PFSK-1 (cell line): ENCODE measurements around the gene CDC42BPG.

Experiments
- FOXP2 ChIP-seq: optimal IDR thresholded peaks from 2 replicates; pipeline ENCODE3; 2011; ENCODE audit warnings: borderline replicate concordance, control low read depth, inconsistent platforms; ENCODE audit not compliant: insufficient read depth; ENCODE audit errors: extremely low read length, extremely low read depth
- POLR2AphosphoS5 ChIP-seq: IDR thresholded peaks from 2 replicates; pipeline ENCODE4 v1.6.1; 2012; ENCODE audit warnings: low read depth, mild to moderate bottlenecking, control low read depth, low read length, moderate library complexity
- SIN3A ChIP-seq: IDR thresholded peaks from 2 replicates; pipeline ENCODE4 v1.6.1; 2012; ENCODE audit warnings: mild to moderate bottlenecking, low read length, moderate library complexity, borderline replicate concordance; ENCODE audit not compliant: insufficient read depth
- TAF1 ChIP-seq: IDR thresholded peaks from 2 replicates; pipeline ENCODE4 v1.6.1; 2012; ENCODE audit warnings: low read length, control low read depth, borderline replicate concordance; ENCODE audit not compliant: insufficient read depth
- TF ChIP-seq, protein P1 (sequence below), 2 experiments: IDR thresholded peaks; 2 replicates each; pipeline versions ENCODE4 v1.6.1 to v1.8.0; 2011 to 2012; ENCODE audit warnings: low read depth in 2 of 2, low read length in 2 of 2, control low read depth in 1 of 2, inconsistent platforms in 1 of 2, mild to moderate bottlenecking in 1 of 2, moderate library complexity in 1 of 2; ENCODE audit not compliant: insufficient read depth in 1 of 2

The CDC42BPG gene

DNA sequence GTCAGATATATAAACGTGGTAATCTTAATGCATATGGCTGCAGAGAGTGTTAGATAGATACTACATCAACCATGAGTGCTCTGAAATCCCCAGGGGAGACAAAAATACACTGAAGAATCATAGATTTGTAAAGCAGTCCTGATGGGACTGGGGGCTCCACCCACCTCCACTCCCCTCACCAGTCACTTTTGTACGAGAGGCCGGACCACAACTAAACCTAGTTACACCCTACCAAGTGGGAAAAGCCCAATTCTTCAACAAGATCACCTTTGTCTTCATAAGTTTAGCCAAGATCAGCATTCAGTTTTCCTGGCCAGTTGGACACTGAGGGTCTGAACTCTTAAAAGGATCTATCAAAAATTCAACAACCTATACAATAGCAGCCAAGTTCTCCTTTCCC is 67.6 kb downstream of the CDC42BPG start:
- no peak for TF ChIP-seq SIN3A
- TF ChIP-seq TAF1, result no peak
- TF ChIP-seq POLR2AphosphoS5, result no peak
- TF ChIP-seq FOXP2, result no peak

DNA sequence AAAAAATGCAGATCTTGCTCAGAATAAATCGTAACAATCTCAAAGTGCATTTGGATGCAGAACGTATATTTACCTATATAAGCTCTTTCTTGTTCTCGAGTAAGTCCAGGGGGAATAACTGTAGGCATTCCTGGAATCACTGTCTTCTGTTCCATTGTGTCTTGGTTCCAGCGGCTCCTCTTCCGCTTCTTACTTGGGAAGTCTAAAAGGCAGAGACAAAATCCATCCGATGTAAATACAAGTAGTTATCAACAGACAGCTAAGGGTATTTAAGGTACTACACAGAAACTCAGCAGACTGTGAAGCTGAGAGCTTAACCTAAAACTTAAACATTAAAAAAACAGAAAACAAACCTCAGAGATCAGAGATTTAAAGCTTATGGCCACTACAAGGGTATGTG is 68.0 kb downstream of the CDC42BPG start:
- TF ChIP-seq, protein P1, sequence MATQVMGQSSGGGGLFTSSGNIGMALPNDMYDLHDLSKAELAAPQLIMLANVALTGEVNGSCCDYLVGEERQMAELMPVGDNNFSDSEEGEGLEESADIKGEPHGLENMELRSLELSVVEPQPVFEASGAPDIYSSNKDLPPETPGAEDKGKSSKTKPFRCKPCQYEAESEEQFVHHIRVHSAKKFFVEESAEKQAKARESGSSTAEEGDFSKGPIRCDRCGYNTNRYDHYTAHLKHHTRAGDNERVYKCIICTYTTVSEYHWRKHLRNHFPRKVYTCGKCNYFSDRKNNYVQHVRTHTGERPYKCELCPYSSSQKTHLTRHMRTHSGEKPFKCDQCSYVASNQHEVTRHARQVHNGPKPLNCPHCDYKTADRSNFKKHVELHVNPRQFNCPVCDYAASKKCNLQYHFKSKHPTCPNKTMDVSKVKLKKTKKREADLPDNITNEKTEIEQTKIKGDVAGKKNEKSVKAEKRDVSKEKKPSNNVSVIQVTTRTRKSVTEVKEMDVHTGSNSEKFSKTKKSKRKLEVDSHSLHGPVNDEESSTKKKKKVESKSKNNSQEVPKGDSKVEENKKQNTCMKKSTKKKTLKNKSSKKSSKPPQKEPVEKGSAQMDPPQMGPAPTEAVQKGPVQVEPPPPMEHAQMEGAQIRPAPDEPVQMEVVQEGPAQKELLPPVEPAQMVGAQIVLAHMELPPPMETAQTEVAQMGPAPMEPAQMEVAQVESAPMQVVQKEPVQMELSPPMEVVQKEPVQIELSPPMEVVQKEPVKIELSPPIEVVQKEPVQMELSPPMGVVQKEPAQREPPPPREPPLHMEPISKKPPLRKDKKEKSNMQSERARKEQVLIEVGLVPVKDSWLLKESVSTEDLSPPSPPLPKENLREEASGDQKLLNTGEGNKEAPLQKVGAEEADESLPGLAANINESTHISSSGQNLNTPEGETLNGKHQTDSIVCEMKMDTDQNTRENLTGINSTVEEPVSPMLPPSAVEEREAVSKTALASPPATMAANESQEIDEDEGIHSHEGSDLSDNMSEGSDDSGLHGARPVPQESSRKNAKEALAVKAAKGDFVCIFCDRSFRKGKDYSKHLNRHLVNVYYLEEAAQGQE (IDR thresholded peaks at IDR 0.05; ENCODE audit: insufficient read depth in 1 of 2, low read depth in 2 of 2, low read length in 2 of 2), result no peak
- no peak for TF ChIP-seq POLR2AphosphoS5
- no peak for TF ChIP-seq SIN3A
- TF ChIP-seq FOXP2, result no peak
- TF ChIP-seq TAF1, result no peak

- no peak for TF ChIP-seq FOXP2
- TF ChIP-seq SIN3A, result no peak
- TF ChIP-seq POLR2AphosphoS5, result no peak
- TF ChIP-seq, protein P1 (IDR thresholded peaks at IDR 0.05; ENCODE audit: insufficient read depth in 1 of 2, low read depth in 2 of 2, low read length in 2 of 2), result no peak
- no peak for TF ChIP-seq TAF1
Measured at GRCh38 chr11:64774144-64774543, 70.3 kb downstream of the CDC42BPG start.
